Measurements from ENCODE around the gene HSPA14.

DNA sequence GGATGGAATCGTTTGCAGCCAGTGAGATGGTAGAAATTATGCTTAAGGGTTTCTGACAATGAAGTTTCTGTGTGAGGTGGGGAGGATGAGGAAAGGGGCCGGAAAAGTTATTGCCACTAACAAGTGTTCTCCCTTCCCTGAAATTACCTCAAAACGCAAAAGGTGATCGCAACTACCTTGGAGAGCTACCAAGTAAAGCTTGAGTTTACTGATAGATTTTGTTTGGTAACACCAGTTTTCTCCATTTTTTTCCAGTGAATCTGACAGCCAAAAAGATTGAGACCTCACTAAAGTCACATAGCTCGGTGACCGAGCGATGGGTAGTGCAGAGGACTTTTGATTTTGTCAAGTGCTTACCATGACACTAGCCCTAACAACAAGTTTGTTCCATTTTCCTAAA is 42.1 kb downstream of the HSPA14 start:
- TF ChIP-seq, protein P1, sequence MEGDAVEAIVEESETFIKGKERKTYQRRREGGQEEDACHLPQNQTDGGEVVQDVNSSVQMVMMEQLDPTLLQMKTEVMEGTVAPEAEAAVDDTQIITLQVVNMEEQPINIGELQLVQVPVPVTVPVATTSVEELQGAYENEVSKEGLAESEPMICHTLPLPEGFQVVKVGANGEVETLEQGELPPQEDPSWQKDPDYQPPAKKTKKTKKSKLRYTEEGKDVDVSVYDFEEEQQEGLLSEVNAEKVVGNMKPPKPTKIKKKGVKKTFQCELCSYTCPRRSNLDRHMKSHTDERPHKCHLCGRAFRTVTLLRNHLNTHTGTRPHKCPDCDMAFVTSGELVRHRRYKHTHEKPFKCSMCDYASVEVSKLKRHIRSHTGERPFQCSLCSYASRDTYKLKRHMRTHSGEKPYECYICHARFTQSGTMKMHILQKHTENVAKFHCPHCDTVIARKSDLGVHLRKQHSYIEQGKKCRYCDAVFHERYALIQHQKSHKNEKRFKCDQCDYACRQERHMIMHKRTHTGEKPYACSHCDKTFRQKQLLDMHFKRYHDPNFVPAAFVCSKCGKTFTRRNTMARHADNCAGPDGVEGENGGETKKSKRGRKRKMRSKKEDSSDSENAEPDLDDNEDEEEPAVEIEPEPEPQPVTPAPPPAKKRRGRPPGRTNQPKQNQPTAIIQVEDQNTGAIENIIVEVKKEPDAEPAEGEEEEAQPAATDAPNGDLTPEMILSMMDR (IDR thresholded peaks at IDR 0.05) = no peak
- TF ChIP-seq EZH2 (IDR thresholded peaks at IDR 0.05) = no peak
- TF ChIP-seq EZH2phosphoT487 (IDR thresholded peaks at IDR 0.05) = no peak

Data from neural progenitor cell (in vitro differentiated cells).